Measurements from ENCODE around the gene TBX15.
"Not testable (repeated sequence)": the region's sequence is repeated elsewhere in the genome, so short reads cannot be mapped to it uniquely, and the experiment has no call there.

The TBX15 gene

DNA sequence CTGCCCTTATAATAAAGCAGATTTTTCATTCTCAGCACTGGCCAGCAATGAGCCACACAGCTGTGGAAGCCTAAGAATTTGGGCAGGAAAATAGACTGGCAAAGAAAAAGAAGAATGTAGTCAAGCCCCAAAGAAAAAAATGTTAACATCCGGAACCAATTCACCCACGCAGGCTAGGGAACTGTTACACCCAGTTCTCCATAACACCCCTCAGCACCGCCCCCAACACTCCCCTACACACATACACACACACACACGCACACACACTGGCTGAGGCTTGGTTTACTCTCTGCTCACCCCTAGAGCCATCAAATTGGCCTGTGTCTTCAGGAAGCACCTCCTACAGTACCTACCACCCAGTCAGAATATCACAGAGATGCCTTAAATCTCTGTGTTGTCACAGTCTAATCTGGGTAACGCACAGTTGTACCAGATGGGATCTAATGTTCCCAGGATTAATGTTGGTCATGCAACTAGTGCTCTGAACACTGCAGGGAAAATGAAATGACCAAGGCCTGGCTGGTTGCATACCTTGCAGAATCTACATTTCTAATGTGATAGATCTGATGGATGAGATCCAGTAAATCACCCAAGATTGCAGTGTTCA, 14.5 kb downstream of the TBX15 start:
- peaks cover 52% of the 10 kb centered on the region for H3K27me3 ChIP-seq (ENCODE audit: insufficient read depth, low read length)
- no peaks in the 10 kb centered on the region for H3K4me1 ChIP-seq (ENCODE audit: insufficient read depth, low read length)
- H3K9me3 ChIP-seq (ENCODE audit: low read length), result no peaks in the 10 kb centered on the region
- no peaks in the 10 kb centered on the region for H3K36me3 ChIP-seq (ENCODE audit: insufficient read depth, low read length)
- no peak overlapping the region for H2AFZ ChIP-seq (ENCODE audit: low read depth, low read length)
- no peak overlapping the region for H3K4me3 ChIP-seq (ENCODE audit: low read length)

DNA sequence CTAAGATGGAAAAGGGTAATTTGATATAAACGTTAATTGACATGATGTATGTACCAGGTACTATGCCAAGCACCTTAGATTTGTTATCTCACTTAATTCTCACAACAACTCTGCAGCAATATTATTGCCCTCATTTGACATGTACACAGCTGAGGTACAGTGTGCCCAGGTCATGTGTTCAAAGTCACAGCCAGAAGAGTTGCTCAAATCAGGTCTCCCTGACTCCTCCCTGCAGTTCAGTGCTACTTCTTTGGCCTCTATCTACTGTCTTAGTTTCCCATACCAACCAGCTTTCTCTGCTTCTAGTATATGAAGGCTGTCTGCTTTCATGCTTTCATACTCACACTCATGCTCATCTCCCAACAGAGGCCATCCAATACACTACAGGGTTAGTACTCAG, 15.1 kb downstream of the TBX15 start:
- Histone ChIP-seq H3K9me3 (ENCODE audit: low read length) (no peaks in the 10 kb centered on the region), H3K4me3 (ENCODE audit: low read length) (no peak overlapping the region), H3K27me3 (ENCODE audit: insufficient read depth, low read length) (peaks cover 46% of the 10 kb centered on the region), H2AFZ (ENCODE audit: low read depth, low read length) (no peak overlapping the region), H3K4me1 (ENCODE audit: insufficient read depth, low read length) (no peaks in the 10 kb centered on the region), H3K36me3 (ENCODE audit: insufficient read depth, low read length) (no peaks in the 10 kb centered on the region)

DNA sequence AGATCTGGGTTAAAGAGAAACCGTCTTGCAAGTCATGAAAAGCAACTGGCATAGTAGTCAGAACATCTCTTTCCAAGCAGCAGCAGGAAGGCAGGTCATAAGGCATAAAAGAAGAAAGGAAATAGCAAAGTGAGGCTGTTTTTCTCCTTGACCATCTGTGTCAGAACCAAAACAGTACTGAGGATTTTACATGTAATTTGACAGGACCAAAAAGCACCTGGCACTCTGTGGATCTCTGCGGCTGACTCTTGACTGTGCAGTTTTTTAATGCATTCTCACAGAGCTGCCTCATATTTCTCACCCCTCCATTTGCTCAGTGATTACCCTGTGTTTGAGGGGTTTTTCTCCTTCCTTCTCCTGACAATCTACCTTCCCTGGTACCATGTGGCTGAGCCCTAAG, 17.7 kb downstream of the TBX15 start:
- Histone ChIP-seq H3K27me3 (ENCODE audit: insufficient read depth, low read length) (peaks cover 23% of the 10 kb centered on the region), H3K36me3 (ENCODE audit: insufficient read depth, low read length) (no peaks in the 10 kb centered on the region), H3K4me1 (ENCODE audit: insufficient read depth, low read length) (no peaks in the 10 kb centered on the region), H3K9me3 (ENCODE audit: low read length) (no peaks in the 10 kb centered on the region), H3K4me3 (ENCODE audit: low read length) (no peak overlapping the region), H2AFZ (ENCODE audit: low read depth, low read length) (no peak overlapping the region)

DNA sequence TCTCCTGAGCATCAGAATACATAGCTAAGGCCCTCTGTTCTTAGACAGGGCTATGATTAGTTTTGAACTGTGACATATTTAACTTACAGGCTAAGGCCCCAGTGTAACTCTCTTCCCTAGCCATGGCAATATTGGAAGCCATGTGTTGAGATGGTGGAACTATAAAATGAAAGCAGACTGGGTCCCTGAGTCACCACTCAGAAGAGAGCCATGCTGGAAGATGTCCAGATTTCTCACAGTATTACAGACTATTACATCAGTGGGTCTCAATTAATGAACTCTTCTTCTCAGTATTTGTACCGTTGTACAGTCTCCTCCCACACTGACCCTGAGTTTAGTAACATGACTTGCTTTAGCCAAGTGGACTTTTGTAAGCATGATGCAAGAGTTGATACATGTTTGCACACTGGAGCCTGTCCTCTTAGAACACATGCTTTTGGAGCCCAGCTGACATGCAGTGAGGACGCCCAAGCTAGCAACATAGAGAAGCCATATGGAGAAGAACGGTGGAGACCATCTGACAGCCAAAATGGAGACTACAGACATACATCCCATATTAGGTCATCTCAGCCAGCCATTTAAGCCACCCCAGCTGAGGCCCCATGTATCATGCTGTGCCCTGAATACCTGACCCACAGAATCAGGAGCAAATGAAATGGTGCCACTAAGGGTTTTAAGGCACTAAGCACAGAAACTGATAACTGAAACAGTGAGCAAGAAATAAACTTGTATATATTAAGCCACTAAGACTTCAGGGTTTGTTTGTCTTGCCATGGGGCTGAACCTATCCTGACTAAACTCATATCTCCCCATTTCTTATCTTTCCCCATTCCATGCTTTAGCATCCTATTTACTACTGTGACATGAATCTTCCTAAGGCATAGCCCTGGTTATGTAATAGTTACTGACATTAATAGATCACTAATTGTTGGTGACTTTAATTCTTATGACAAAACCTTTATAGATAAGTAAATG, 24.4 kb downstream of the TBX15 start:
- Histone ChIP-seq H3K9me3 (ENCODE audit: low read length) (no peaks in the 10 kb centered on the region), H3K36me3 (ENCODE audit: insufficient read depth, low read length) (no peaks in the 10 kb centered on the region), H3K4me1 (ENCODE audit: insufficient read depth, low read length) (no peaks in the 10 kb centered on the region), H3K4me3 (ENCODE audit: low read length) (no peak overlapping the region), H2AFZ (ENCODE audit: low read depth, low read length) (no peak overlapping the region), H3K27me3 (ENCODE audit: insufficient read depth, low read length) (peaks cover 5% of the 10 kb centered on the region)

DNA sequence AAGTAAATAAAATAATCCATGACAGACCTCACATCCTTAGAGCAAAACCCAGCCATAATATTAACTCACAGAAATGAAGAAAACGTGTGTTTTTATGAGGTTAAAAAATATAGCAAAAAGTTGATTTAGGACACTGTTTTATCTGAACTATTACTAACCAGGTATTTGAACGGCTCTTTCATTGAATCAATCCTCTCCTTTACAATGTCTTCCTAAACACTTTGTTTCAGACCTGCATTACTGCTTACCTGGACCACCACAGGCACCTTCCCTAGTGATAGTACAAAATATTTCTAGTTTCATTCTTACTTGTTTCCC, 25.0 kb downstream of the TBX15 start:
- Histone ChIP-seq H2AFZ (ENCODE audit: low read depth, low read length) (no peak overlapping the region), H3K36me3 (ENCODE audit: insufficient read depth, low read length) (no peaks in the 10 kb centered on the region), H3K4me3 (ENCODE audit: low read length) (no peak overlapping the region), H3K9me3 (ENCODE audit: low read length) (no peaks in the 10 kb centered on the region), H3K4me1 (ENCODE audit: insufficient read depth, low read length) (no peaks in the 10 kb centered on the region), H3K27me3 (ENCODE audit: insufficient read depth, low read length) (peaks cover 5% of the 10 kb centered on the region)

DNA sequence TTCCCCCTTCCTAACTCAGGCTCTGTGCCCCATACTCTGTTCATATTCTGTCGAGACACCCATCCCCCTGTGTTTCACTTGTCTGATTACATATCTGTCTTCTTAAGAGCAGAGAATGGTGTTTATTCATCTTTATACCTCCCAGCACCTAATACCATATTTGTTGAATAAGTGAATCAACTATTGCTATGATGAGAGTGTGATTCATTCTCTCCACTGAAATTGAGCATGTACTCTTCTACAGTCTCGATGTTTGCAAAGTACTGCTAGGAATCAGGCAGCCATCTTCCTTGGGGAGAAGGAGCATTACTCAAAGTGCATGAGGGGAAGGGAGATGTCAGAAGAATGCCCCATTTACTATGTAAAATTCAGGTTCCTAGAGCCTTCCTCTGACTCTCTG, 27.0 kb downstream of the TBX15 start:
- H3K4me3 ChIP-seq (ENCODE audit: low read length), result no peak overlapping the region
- no peaks in the 10 kb centered on the region for H3K4me1 ChIP-seq (ENCODE audit: insufficient read depth, low read length)
- H3K36me3 ChIP-seq (ENCODE audit: insufficient read depth, low read length), result no peaks in the 10 kb centered on the region
- H2AFZ ChIP-seq (ENCODE audit: low read depth, low read length), result no peak overlapping the region
- no peaks in the 10 kb centered on the region for H3K9me3 ChIP-seq (ENCODE audit: low read length)
- H3K27me3 ChIP-seq (ENCODE audit: insufficient read depth, low read length), result peaks cover 3% of the 10 kb centered on the region

DNA sequence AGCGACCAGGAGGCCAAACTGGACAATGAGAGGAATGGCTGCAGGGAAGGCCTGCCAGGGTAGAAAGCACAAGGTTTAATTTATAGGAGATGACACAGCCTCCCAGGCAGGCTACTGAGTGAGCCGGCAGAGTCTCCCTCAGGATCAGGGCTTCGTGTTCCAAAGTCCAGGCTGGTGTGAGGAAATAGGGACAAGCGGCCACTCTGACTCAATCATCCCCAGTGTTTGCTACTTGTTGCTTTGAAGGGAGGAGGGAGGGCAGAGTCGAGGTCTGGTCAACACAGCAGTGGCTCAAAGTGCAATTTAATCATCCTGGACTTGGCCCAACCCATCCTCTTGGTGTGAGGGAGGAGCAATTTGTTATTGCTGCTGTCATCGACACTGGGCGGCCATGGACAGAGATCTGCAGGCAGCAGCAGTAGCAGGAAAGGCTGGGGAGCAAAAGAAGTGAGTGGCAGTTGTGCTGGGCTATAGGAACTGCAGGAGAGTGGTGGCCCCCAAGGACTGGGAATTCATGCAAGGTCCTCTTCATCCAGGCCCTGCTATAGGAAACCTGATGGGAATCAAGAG, 27.5 kb downstream of the TBX15 start:
- no peaks in the 10 kb centered on the region for H3K9me3 ChIP-seq (ENCODE audit: low read length)
- peaks cover 3% of the 10 kb centered on the region for H3K27me3 ChIP-seq (ENCODE audit: insufficient read depth, low read length)
- no peak overlapping the region for H3K4me3 ChIP-seq (ENCODE audit: low read length)
- H3K36me3 ChIP-seq (ENCODE audit: insufficient read depth, low read length), result no peaks in the 10 kb centered on the region
- no peaks in the 10 kb centered on the region for H3K4me1 ChIP-seq (ENCODE audit: insufficient read depth, low read length)
- no peak overlapping the region for H2AFZ ChIP-seq (ENCODE audit: low read depth, low read length)

DNA sequence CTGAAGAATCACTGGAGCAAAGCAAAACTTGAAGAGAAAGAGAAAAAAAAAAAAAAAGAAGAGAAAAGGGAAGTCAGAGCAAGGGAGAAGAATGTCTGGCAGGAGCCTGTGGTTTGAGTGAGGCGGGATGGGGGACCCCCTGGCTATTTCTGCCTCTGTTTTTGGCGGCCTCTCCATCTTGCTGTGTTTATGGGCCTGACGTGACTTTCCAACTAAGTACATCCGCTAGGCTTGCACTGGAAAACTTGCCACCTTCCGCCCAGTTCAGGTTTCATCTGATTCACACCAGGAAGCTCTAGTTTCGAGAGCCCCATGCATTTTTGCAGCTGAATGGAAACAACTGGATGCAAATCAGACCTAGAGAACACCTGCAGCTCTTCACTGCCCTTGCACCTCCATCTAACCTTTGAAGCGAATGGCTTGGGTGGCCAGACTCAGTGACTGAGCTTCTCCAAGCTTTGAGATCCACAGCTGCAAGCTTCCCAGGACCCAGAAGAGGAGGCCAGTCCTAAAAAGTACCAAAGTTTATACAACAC, 28.0 kb downstream of the TBX15 start:
- H3K27me3 ChIP-seq (ENCODE audit: insufficient read depth, low read length), result peaks cover 3% of the 10 kb centered on the region
- H3K9me3 ChIP-seq (ENCODE audit: low read length), result no peaks in the 10 kb centered on the region
- H3K4me3 ChIP-seq (ENCODE audit: low read length), result no peak overlapping the region
- no peaks in the 10 kb centered on the region for H3K4me1 ChIP-seq (ENCODE audit: insufficient read depth, low read length)
- H3K36me3 ChIP-seq (ENCODE audit: insufficient read depth, low read length), result no peaks in the 10 kb centered on the region
- no peak overlapping the region for H2AFZ ChIP-seq (ENCODE audit: low read depth, low read length)

DNA sequence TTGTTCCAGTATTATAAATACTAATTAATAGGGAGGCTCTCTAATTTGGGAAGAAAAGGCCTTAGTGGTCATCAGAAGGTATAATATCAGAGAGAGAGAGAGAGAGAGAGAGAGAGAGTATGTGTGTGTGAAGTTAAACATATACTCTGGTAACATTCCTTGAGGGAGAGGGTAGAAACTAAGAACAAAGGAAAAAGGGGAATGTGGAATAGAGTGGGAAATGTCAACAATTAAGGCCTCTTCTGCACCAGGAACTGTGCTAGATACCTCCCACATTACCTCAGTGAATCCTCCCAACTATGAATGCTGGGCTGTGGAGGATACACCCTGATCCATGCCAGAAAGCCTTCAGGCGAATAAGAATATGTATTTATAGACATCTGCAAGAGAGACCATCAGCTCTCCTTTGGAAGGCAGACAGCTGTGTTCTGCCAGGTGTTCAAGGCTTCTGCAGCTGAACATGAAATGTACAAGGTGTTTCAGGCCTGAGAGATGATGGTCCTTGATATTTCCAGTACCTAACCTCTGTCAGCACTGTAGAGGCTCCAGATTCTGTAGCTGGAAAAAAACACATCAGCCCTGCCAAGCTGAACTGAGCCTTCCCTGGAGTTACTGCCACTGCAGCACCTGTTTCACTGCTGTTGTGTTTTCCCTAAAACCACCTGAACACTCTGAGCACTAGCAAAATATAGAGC, 29.1 kb downstream of the TBX15 start:
- peaks cover 3% of the 10 kb centered on the region for H3K27me3 ChIP-seq (ENCODE audit: insufficient read depth, low read length)
- H2AFZ ChIP-seq (ENCODE audit: low read depth, low read length), result no peak overlapping the region
- no peaks in the 10 kb centered on the region for H3K36me3 ChIP-seq (ENCODE audit: insufficient read depth, low read length)
- no peaks in the 10 kb centered on the region for H3K4me1 ChIP-seq (ENCODE audit: insufficient read depth, low read length)
- no peaks in the 10 kb centered on the region for H3K9me3 ChIP-seq (ENCODE audit: low read length)
- no peak overlapping the region for H3K4me3 ChIP-seq (ENCODE audit: low read length)

DNA sequence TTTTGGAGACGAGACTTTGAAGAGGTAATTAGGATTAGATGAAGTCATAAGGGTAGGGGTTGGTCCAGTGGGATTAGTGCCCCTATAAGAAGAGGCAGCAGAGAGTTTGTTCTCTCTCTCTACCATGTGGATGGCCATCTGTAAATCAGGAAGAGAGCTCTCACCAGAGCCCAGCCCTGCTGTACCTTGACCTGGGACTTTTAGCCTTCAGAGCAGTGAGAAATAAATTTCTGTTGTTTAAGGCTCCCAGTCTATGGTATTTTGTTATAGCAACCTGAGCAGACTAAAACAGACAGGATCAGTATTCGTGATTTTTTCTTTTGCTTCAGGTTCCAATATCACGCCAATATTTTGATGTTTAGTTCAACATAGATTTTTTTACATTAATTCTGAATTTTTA, 30.0 kb downstream of the TBX15 start:
- peaks cover 3% of the 10 kb centered on the region for H3K27me3 ChIP-seq (ENCODE audit: insufficient read depth, low read length)
- no peaks in the 10 kb centered on the region for H3K4me1 ChIP-seq (ENCODE audit: insufficient read depth, low read length)
- no peak overlapping the region for H3K4me3 ChIP-seq (ENCODE audit: low read length)
- no peak overlapping the region for H2AFZ ChIP-seq (ENCODE audit: low read depth, low read length)
- no peaks in the 10 kb centered on the region for H3K9me3 ChIP-seq (ENCODE audit: low read length)
- no peaks in the 10 kb centered on the region for H3K36me3 ChIP-seq (ENCODE audit: insufficient read depth, low read length)

DNA sequence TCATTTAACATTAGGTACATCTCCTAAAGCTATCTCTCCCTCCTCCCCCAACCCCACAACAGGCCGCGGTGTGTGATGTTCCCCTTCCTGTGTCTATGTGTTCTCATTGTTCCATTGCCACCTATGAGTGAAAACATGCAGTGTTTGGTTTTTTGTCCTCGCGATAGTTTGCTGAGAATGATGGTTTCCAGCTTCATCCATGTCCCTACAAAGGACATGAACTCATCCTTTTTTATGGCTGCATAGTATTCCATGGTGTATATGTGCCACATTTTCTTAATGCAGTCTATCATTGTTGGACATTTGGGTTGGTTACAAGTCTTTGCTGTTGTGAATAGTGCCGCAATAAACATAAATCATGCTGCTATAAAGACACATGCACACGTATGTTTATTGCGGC, 30.6 kb downstream of the TBX15 start:
- not testable (repeated sequence) for H3K9me3 ChIP-seq (ENCODE audit: low read length); H2AFZ ChIP-seq (ENCODE audit: low read depth, low read length); H3K36me3 ChIP-seq (ENCODE audit: insufficient read depth, low read length); H3K4me1 ChIP-seq (ENCODE audit: insufficient read depth, low read length); H3K27me3 ChIP-seq (ENCODE audit: insufficient read depth, low read length); H3K4me3 ChIP-seq (ENCODE audit: low read length)

DNA sequence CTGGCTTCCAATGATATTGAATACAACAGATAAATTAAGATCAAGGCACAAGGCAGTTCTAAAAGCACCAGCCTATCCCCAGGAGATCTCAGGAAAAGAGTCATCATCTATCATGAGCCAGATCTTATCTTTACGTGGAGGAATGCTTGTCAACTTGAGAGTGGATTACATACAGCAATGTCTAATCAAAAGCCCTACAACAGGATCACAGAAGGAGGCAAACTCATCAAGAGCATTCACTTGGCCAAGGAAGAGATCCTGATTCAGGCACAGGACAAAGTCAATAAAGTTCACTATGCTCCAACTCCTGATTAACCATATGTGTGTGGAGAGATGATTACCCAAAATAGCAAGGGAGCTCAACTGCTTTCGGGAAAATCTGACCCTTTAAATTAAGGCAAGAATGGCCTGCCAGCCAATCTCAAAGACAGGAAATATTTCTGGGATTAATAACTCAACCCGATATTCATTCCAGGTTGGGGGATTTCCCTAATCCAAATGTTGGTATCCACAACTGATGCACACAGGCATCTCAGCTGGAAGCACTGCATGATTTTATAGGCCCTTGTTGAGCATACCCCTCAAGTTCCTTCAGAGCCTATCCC, 33.7 kb downstream of the TBX15 start:
- no peaks in the 10 kb centered on the region for H3K9me3 ChIP-seq (ENCODE audit: low read length)
- H3K4me1 ChIP-seq (ENCODE audit: insufficient read depth, low read length), result no peaks in the 10 kb centered on the region
- H2AFZ ChIP-seq (ENCODE audit: low read depth, low read length), result no peak overlapping the region
- H3K36me3 ChIP-seq (ENCODE audit: insufficient read depth, low read length), result no peaks in the 10 kb centered on the region
- no peaks in the 10 kb centered on the region for H3K27me3 ChIP-seq (ENCODE audit: insufficient read depth, low read length)
- H3K4me3 ChIP-seq (ENCODE audit: low read length), result no peak overlapping the region

All from neuron (in vitro differentiated cells).